GM19239 (cell line): ENCODE measurements around the gene RNF10.
"Not testable (repeated sequence)": the region's sequence is repeated elsewhere in the genome, so short reads cannot be mapped to it uniquely, and the experiment has no call there.

Source experiments
- DNase-seq: peaks from one replicate; pipeline ENCODE4 v3.0.0; 2011; ENCODE audit warnings: low spot score; ENCODE audit not compliant: insufficient read length
- FAIRE-seq: peaks from 2 replicates; lab custom pipeline; 2011; peaks lifted over from hg19 to GRCh38; lab: Jason Lieb, UNC

The RNF10 gene

GRCh38 chr12:120534203-120534702 lies at the start of gene RNF10:
RNF10 (plus strand) TSS chr12:120534356; CDS start chr12:120534812, 456 bp downstream.
- peak; percentile 89 for FAIRE-seq
- peak; percentile 74 for DNase-seq

GRCh38 chr12:120485961-120486881 lies 47.9 kb upstream of the RNF10 start:
- no peak for FAIRE-seq
- no peak for DNase-seq

- DNase-seq, FAIRE-seq: not testable (repeated sequence)
Observed at GRCh38 chr12:120487552-120487951, 46.6 kb upstream of the RNF10 start.

GRCh38 chr12:120488057-120488640 lies 46.0 kb upstream of the RNF10 start:
- FAIRE-seq, result no peak
- no peak for DNase-seq

GRCh38 chr12:120489018-120489417 lies 45.1 kb upstream of the RNF10 start:
- FAIRE-seq, result no peak
- DNase-seq, result no peak

- DNase-seq, result no peak
- FAIRE-seq, result no peak
Observed at GRCh38 chr12:120490325-120490724, 43.8 kb upstream of the RNF10 start.

GRCh38 chr12:120490833-120491512 lies 43.2 kb upstream of the RNF10 start:
- FAIRE-seq, result no peak
- no peak for DNase-seq

GRCh38 chr12:120495186-120495730 lies 38.9 kb upstream of the RNF10 start:
- FAIRE-seq (no peak), DNase-seq (no peak)

- FAIRE-seq, result peak; percentile 98
- DNase-seq, result peak; percentile 89
Observed at GRCh38 chr12:120495731-120496412, 38.3 kb upstream of the RNF10 start, which contains the start of gene DYNLL1. DYNLL1 (plus strand) TSS chr12:120496113; CDS start chr12:120496422, 309 bp downstream.

- FAIRE-seq (peak; percentile 4), DNase-seq (peak; percentile 34)
Observed at GRCh38 chr12:120496413-120497340, 37.5 kb upstream of the RNF10 start.

- no peak for FAIRE-seq
- DNase-seq, result no peak
Observed at GRCh38 chr12:120497524-120498150, 36.5 kb upstream of the RNF10 start.

GRCh38 chr12:120498870-120499515 lies 35.2 kb upstream of the RNF10 start:
- DNase-seq (no peak), FAIRE-seq (no peak)

- no peak for FAIRE-seq
Observed at GRCh38 chr12:120500581-120500980, 33.6 kb upstream of the RNF10 start.

GRCh38 chr12:120504587-120504986 lies 29.6 kb upstream of the RNF10 start:
- no peak for DNase-seq
- FAIRE-seq, result no peak

More at GRCh38 chr12:120500581-120500980, 33.6 kb upstream of the RNF10 start:
- DNase-seq, result no peak

- DNase-seq, result no peak
- FAIRE-seq, result no peak
Observed at GRCh38 chr12:120508537-120508936, 25.6 kb upstream of the RNF10 start.

- DNase-seq, result no peak
- no peak for FAIRE-seq
Observed at GRCh38 chr12:120514002-120514401, 20.2 kb upstream of the RNF10 start.

- FAIRE-seq (no peak), DNase-seq (no peak)
Observed at GRCh38 chr12:120515496-120515895, 18.7 kb upstream of the RNF10 start.

- not testable (repeated sequence) for DNase-seq, FAIRE-seq
Observed at GRCh38 chr12:120519324-120519723, 14.8 kb upstream of the RNF10 start.
